NT2/D1 (cell line): Measurements from ENCODE around the gene PRKG1.

ENCODE experiments used
- DNase-seq: peaks from one replicate; pipeline ENCODE4 v3.0.0-alpha.2; 2011; ENCODE audit warnings: low read depth, low spot score
- H3K27me3 ChIP-seq: 2 replicates; pipeline ENCODE4 v1.6.0; 2011; ENCODE audit warnings: mild to moderate bottlenecking; ENCODE audit not compliant: insufficient read length, insufficient read depth
- H3K36me3 ChIP-seq: 2 replicates; pipeline ENCODE4 v1.6.1; 2011; ENCODE audit warnings: mild to moderate bottlenecking, low read length, mixed read lengths; ENCODE audit not compliant: insufficient read depth, insufficient read length
- H3K4me1 ChIP-seq: 2 replicates; pipeline ENCODE4 v1.5.1; 2011; ENCODE audit not compliant: insufficient read depth, insufficient read length
- H3K4me3 ChIP-seq: 2 replicates; pipeline ENCODE4 v1.5.1; 2011; ENCODE audit warnings: low read depth; ENCODE audit not compliant: insufficient read length
- H3K9ac ChIP-seq: 2 replicates; pipeline ENCODE4 v1.6.0; 2011; ENCODE audit warnings: low read depth; ENCODE audit not compliant: insufficient read length
- H3K9me3 ChIP-seq: 2 replicates; pipeline ENCODE4 v1.5.1; 2011; ENCODE audit warnings: mild to moderate bottlenecking, low read length; ENCODE audit not compliant: insufficient read depth
- SUZ12 ChIP-seq: IDR thresholded peaks from 2 replicates; pipeline ENCODE4 v1.6.1; 2011; ENCODE audit not compliant: insufficient read length, insufficient read depth; ENCODE audit errors: extremely low read depth
- YY1 ChIP-seq: IDR thresholded peaks from 2 replicates; pipeline ENCODE4 v1.6.1; 2011; ENCODE audit not compliant: insufficient read length, insufficient read depth
- ZNF274 ChIP-seq: IDR thresholded peaks from 2 replicates; pipeline ENCODE4 v1.6.1; 2011; ENCODE audit warnings: mild to moderate bottlenecking, low read depth, low read length

The PRKG1 gene

DNA sequence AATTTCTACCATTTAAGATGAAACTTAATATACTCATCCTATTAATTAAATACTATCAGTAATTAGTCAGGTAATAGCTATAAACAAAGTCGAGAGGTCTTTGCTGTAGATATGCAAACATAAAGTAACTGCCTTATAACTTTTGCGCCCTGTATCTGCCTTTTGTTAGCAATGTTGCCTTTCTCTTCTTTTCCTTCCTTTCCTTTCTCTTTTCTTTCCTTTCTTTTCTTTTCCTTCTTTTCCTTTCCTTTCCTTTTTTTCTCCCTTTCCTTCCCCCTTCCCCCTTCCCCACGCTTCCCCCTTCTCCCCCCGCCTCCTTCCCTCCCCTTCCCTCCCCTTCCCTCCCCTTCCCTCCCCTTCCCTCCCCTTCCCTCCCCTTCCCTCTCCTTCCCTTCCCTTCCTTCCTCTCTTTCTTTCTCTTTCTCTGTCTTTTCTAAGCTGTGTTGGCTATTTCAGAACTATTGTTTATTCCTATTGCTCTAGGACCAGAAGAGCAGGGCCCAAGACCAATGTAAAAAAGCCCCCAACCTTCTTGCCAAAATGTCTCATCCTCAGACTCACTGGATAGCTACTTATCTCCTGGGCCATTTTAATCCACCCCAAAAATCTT, 1174.5 kb downstream of the PRKG1 start:
- DNase-seq: no peak
- H3K4me1 ChIP-seq: no peaks in the 10 kb centered on the region
- no peaks in the 10 kb centered on the region for H3K9me3 ChIP-seq
- H3K36me3 ChIP-seq: no peaks in the 10 kb centered on the region
- H3K4me3 ChIP-seq: no peak overlapping the region
- no peak overlapping the region for H3K9ac ChIP-seq
- H3K27me3 ChIP-seq: no peaks in the 10 kb centered on the region
- TF ChIP-seq YY1 (no peak), SUZ12 (no peak), ZNF274 (no peak)

DNA sequence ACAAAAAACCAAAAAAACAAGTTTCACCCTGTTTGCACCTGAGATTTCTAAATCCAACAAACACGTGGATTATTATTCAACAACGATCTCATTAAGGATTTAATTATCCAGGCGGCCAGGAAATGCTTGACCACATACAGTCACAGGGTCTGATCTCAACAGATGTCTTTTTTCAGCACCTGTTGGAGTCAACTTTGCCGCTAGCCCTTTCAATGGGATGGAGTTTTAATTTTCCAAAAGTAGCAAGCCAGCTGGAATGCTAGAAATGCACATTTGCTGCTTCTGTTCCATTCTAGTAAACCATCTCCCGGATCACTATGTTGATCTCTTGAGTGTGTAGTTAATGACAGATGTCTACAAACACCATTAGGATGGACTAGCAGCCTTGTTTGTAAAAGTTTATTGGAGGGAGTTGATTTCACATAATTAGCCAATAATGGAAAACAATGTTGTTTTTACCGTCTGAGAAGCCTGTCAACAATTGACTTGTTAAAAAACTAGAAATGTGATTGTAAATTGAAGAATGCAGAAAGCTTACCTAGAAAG, 1175.6 kb downstream of the PRKG1 start:
- no peak for TF ChIP-seq SUZ12
- TF ChIP-seq ZNF274: no peak
- no peak for TF ChIP-seq YY1

GRCh38 chr10:52250510-52250909, 1176.2 kb downstream of the PRKG1 start:
- TF ChIP-seq YY1 (no peak), ZNF274 (no peak), SUZ12 (no peak)
- H3K36me3 ChIP-seq: no peaks in the 10 kb centered on the region
- H3K9me3 ChIP-seq: no peaks in the 10 kb centered on the region
- no peak overlapping the region for H3K9ac ChIP-seq
- DNase-seq: no peak
- H3K4me1 ChIP-seq: no peaks in the 10 kb centered on the region
- H3K4me3 ChIP-seq: no peak overlapping the region
- no peaks in the 10 kb centered on the region for H3K27me3 ChIP-seq

More for the DNA sequence above, 1175.6 kb downstream of the PRKG1 start:
- Histone ChIP-seq H3K9me3 (no peaks in the 10 kb centered on the region), H3K4me3 (no peak overlapping the region), H3K36me3 (no peaks in the 10 kb centered on the region), H3K4me1 (no peaks in the 10 kb centered on the region), H3K9ac (no peak overlapping the region), H3K27me3 (no peaks in the 10 kb centered on the region)
- DNase-seq: no peak

GRCh38 chr10:52252307-52252706, 1178.0 kb downstream of the PRKG1 start:
- H3K4me1 ChIP-seq: no peaks in the 10 kb centered on the region
- no peak overlapping the region for H3K4me3 ChIP-seq
- TF ChIP-seq YY1: no peak
- no peak for TF ChIP-seq ZNF274
- TF ChIP-seq SUZ12: no peak
- no peaks in the 10 kb centered on the region for H3K27me3 ChIP-seq
- no peaks in the 10 kb centered on the region for H3K36me3 ChIP-seq
- H3K9ac ChIP-seq: no peak overlapping the region
- DNase-seq: no peak
- no peaks in the 10 kb centered on the region for H3K9me3 ChIP-seq

GRCh38 chr10:52256832-52257691, 1182.8 kb downstream of the PRKG1 start:
- Histone ChIP-seq H3K4me1 (no peaks in the 10 kb centered on the region), H3K4me3 (no peak overlapping the region), H3K36me3 (no peaks in the 10 kb centered on the region), H3K9ac (no peak overlapping the region), H3K27me3 (no peaks in the 10 kb centered on the region), H3K9me3 (no peaks in the 10 kb centered on the region)
- no peak for TF ChIP-seq YY1
- TF ChIP-seq SUZ12: no peak
- TF ChIP-seq ZNF274: no peak
- no peak for DNase-seq

DNA sequence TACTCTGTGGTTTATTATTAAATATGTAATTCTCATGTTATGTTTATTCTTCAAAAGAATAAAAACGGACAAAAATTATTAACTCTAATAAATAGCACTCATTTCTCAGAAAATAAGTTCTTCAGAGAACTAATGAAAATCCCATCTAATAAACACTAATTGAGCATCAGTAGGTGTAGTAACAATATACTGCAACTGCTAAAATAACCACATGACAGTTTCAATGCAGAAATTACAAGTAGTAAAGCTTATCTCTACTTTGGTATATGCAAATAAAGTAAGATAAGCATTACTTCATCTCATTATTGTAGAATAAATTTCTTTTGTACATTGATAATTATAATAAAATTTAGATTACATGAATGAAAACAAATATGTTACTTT, 1183.4 kb downstream of the PRKG1 start:
- no peak for TF ChIP-seq SUZ12
- no peak for TF ChIP-seq ZNF274
- no peak for TF ChIP-seq YY1
- Histone ChIP-seq H3K36me3 (no peaks in the 10 kb centered on the region), H3K9ac (no peak overlapping the region), H3K4me1 (no peaks in the 10 kb centered on the region), H3K4me3 (no peak overlapping the region), H3K9me3 (no peaks in the 10 kb centered on the region), H3K27me3 (no peaks in the 10 kb centered on the region)
- no peak for DNase-seq

- no peak overlapping the region for H3K4me3 ChIP-seq
- no peaks in the 10 kb centered on the region for H3K9me3 ChIP-seq
- no peak for TF ChIP-seq ZNF274
- TF ChIP-seq YY1: no peak
- TF ChIP-seq SUZ12: no peak
- no peaks in the 10 kb centered on the region for H3K4me1 ChIP-seq
- DNase-seq: no peak
- no peaks in the 10 kb centered on the region for H3K36me3 ChIP-seq
- no peaks in the 10 kb centered on the region for H3K27me3 ChIP-seq
- H3K9ac ChIP-seq: no peak overlapping the region
Measured at GRCh38 chr10:52258799-52259425, 1184.6 kb downstream of the PRKG1 start.
